ENCODE results near the gene ANXA11.
"Not testable (repeated sequence)": the region's sequence is repeated elsewhere in the genome, so short reads cannot be mapped to it uniquely, and the experiment has no call there.

The ANXA11 gene

GRCh38 chr10:80145406-80146308 lies 59.7 kb downstream of the ANXA11 start:
- DNase-seq (ENCODE audit: low spot score) = not testable (repeated sequence)

DNA sequence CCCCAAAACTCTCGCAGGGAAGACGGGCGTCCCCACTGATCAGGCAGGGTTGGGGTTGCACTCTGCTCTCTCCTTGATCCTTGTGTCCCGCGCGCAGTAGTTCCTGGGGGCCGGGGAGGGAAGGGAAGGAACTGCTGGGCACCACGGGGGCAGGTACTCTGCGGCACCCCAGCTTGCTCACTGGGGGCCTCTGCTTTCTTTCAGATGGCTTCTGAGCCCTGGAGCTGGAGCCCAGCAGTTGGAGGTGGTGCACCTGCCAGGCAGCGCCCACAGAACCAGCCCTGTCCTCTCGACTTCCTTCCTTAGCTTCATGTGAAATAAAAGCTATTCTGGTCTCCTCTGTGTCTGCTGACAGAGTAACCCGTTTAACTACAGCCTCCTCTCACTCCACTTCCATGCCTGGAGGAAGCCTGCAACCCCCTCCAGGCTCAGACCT lies 60.6 kb downstream of the ANXA11 start:
- DNase-seq (ENCODE audit: low spot score) = no peak

- DNase-seq (ENCODE audit: low spot score) = no peak
Measured at GRCh38 chr10:80144067-80144695, 61.2 kb downstream of the ANXA11 start.

DNA sequence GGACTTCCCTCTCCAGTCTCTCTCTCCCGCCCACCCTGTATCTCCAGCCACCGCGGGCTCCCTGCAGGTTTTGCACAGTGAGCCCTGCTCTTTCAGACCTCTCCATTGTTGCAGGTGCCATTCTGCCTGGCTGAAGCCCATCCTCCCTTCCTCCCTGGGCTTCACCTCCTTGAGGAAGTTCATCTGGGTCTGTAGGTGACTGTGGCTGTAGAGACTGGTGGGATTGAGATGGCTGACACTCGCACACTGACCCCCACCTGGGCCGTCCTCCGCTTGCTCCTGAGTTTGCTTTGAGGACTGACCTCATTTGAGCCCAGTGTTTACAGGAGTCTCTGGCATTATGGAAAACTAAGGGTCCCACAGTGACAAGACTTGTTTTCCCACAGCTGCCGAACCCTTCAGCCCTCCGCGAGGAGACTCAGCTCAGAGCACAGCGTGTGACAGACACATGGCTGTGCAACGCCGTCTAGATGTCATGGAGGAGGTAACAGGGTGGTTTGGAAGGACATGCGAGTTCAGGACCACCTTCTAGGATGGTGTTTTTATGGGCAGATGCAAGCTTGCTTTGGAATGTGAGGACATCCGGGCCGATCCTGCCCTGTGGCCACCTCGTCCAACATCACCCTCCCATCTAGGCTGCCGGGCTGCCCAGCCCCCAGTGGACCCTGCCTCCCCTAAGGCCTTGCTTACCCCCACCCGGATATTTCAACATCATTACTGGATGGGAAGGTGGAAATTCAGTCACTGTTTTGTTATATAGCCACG lies 63.5 kb downstream of the ANXA11 start:
- DNase-seq (ENCODE audit: low spot score) = no peak

DNA sequence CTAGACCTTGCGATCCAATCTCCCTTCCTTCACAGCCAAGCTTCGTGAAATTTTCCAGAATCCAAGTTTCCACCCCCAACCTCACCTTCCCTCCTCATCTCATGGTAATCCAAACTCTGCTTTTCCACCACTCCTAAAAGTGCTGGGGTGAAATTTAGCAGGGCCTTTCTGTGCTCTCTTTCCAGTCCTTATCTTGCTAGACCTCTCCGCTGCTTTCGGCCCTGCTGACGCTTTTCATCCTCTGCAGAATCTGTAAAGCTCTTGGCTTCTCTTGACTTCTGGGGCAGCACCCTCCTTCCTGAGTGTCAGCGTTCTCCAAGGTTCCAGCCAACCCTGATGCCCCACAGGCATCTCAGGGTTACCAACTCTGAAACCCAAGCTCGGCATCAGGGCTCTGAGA lies 65.1 kb downstream of the ANXA11 start:
- no peak for DNase-seq (ENCODE audit: low spot score)

DNA sequence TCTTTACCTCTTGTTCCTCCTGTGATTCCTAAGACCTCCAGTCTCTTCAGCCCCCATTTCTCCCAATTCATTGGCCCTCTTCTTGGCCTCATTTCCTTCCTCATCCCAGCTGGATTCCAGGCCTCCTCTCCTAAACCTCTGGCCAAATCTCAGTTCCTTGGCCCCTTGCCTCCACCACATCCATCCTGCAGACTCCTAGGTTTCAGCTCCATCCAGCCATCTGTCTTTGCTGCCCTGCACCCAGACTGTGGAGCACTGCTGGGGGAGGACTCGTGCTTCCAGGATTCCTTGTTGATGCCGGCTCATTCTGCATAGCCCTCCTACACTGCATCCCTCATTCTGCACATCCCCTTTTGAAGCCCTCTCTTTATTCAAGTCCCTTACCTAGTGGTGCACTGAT lies 66.1 kb downstream of the ANXA11 start:
- DNase-seq (ENCODE audit: low spot score) = no peak

GRCh38 chr10:80137920-80138319 lies 67.4 kb downstream of the ANXA11 start:
- DNase-seq (ENCODE audit: low spot score) = no peak

DNA sequence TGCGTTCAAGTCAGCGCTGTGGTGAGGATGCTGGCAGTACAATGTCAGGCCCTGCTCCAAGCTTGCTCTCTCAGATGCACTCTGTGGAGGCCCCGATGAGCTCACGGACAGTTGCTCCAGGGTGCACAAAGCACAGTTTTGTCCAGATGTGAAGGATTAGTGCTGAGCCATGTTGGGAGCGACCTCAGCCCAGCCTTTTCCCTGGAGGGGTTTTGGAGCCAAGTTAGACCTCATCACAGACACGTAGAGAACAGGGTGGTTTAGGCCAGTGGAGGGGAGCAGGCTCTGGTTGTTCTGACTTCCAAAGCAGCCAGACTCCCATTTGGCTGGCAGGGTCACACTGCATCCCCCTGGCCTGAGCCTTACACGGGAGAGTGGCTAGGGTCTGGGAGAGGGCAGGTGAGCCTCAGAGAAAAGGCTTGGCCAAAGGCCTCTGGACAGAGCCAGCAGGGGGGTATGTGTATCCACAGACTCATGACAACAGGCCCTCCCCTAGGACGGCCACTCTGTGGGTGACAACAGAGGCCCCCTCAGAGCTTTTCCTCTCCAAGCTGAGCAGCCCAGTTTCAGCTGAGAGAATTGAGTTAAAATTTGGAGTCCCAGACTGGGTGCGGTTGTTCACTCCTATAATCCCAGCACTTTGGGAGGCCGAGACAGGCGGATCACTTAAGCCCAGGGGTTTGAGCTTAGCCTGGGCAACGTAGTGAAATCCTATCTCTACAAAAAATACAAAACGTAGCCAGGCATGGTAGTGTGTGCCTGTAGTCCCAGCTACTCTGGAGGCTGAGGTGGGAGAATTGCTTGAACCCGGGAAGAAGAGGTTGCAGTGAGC lies 68.1 kb downstream of the ANXA11 start:
- DNase-seq (ENCODE audit: low spot score) = no peak

GRCh38 chr10:80136134-80136571 lies 69.2 kb downstream of the ANXA11 start:
- DNase-seq (ENCODE audit: low spot score) = no peak

DNA sequence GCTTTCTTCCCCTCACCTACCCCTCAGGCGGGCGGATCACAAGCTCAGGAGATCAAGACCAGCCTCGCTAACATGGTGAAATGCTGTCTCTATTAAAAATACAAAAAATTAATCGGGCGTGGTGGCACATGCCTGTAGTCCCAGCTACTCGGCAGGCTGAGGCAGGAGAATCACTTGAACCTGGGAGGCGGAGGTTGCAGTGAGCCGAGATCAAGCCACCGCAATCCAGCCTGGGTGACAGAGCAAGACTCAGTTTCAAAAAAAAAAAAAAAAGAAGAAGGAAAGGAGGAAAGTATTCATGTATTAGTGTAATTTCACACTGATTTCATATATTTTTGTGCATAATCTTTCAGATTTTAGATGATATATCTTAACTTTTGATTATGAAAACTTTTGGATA lies 71.7 kb downstream of the ANXA11 start:
- DNase-seq (ENCODE audit: low spot score) = not testable (repeated sequence)

GRCh38 chr10:80133206-80133605 lies 72.1 kb downstream of the ANXA11 start:
- no peak for DNase-seq (ENCODE audit: low spot score)

DNA sequence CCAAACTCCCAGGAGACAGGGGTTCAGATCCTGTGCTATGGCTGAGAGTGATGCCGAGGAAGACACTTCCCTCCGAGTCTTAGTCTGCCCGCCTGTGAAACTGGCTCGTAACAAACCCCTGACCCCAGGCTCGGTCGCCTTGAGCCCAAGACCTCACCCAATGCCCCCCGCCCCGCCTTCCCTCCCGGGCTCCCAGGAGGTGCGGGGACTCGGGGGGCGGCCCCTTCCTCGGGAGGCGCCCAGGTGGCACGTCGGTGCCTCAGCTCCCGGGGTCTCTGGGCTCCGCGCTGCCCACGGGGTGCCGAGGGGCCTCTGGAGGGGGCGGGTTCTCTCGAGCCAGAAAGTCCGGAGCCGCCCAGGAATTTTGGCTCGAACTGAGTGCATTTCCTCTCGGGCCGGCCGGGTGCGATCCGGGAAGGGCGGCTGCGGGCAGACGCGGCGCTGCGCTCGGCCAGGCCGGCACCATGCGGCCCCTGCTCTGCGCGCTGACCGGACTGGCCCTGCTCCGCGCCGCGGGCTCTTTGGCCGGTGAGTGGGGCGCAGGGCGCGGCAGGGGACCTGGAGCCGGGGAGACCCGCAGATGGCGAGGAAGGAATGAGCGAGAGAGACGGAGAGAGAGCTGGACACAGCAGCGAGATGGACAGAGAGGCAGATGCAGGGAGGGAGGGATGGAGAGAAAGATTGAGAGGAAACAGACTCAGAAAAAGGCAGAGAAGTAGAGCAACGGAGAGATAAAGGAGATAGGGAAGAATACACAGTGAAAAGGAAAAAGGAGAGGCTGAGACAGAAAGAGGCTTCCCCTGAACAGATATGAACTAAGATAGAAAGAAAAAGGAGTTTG lies 72.8 kb downstream of the ANXA11 start, which contains the start of gene PLAC9:
Gene PLAC9, plus strand, starts transcription at position 432 of the 841 bp plus-strand sequence. Its CDS starts 33 bp downstream, at position 465.
- DNase-seq (ENCODE audit: low spot score) = peak; percentile 74

DNA sequence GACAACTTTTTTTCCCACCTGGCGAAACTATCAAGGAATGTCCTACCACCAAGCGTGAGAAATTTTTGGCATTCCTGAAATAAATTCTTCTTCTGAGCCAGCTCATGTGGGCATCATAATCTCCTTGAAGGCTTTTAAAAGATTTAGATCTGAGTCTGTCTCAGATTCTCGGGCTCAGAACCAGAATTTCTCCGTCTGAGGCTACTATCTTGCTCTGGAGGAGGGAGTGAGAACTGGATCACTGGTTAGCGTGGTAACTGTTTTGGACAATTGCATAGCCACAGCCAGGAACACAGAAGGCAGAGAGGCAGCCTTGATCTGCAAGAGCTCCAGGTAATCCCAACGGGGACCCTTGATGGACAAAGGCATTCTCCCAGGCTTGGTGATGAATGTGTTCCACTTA lies 73.8 kb downstream of the ANXA11 start:
- DNase-seq (ENCODE audit: low spot score) = no peak

- DNase-seq (ENCODE audit: low spot score) = no peak
Measured at GRCh38 chr10:80126876-80127275, 78.5 kb downstream of the ANXA11 start.

GRCh38 chr10:80122746-80123145 lies 82.6 kb downstream of the ANXA11 start:
- DNase-seq (ENCODE audit: low spot score) = no peak

DNA sequence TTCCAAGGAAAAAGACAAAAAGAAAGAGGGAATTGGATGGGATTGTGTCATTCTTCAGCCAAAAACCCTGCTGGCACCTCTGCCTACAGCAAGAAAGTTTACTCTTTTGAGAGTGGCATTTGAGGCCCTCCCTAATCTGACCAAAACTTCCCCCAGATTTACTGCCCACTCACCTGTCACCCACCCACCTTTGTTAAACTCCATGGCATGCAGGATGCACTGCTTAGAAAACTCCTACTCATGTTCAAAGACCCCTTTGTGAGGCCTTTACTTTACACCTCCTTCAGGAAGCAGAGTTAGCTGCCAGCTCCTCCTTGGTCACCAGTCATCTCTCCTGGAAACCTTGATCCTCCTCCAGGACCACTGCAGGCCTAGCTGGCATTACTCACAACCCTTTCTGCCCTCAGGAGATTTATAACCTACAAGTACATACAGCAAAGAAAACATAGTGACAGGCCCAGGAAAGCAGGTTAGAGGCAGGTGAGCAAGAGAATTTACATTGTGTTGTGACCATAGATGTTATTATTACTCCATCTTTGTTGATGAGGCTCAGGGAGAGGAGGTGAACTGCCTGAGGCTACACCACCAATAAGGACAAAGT lies 83.1 kb downstream of the ANXA11 start:
- DNase-seq (ENCODE audit: low spot score) = no peak

DNA sequence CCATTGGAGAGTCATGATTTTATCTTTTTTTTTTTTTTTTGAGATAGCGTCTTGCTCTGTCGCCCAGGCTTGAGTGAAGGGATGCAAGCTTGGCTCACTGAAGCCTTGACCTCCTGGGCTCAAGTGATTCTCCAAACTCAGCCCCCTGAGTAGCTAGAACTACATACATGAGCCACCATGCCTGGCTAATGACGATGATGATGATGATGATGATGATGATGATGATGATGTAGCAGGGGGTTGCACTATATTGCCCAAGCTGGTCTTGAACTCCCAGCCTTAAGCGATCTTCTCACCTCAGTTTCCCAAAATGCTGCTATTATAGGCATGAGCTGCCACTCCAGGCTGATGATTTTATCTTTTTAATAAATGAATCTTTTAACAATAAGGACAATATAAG lies 86.7 kb downstream of the ANXA11 start:
- DNase-seq (ENCODE audit: low spot score) = no peak

GRCh38 chr10:80110986-80111385 lies 94.4 kb downstream of the ANXA11 start:
- no peak for DNase-seq (ENCODE audit: low spot score)

GRCh38 chr10:80108576-80109239 lies 96.6 kb downstream of the ANXA11 start:
- DNase-seq (ENCODE audit: low spot score) = no peak
